WERI-Rb-1 (cell line): ENCODE results near the gene EMCN.

Experiments used
- DNase-seq: peaks from one replicate; pipeline ENCODE4 v3.0.0-alpha.2; 2020
- H3K27ac ChIP-seq: fragments of 250-450 bp; sonication (Bioruptor Pico); 2 replicates; pipeline ENCODE4 v1.5.1; 2020; ENCODE audit warnings: mild to moderate bottlenecking, moderate library complexity
- H3K27me3 ChIP-seq: fragments of 250-450 bp; sonication (Bioruptor Pico); 2 replicates; pipeline ENCODE4 v1.5.1; 2021; ENCODE audit warnings: mild to moderate bottlenecking, low read depth, moderate library complexity; ENCODE audit not compliant: insufficient read depth, severe bottlenecking
- H3K36me3 ChIP-seq: fragments of 250-450 bp; sonication (Bioruptor Pico); 2 replicates; pipeline ENCODE4 v1.5.1; 2020; ENCODE audit warnings: mild to moderate bottlenecking, moderate library complexity
- H3K4me3 ChIP-seq: 2 replicates; pipeline ENCODE4 v1.5.1; 2011; ENCODE audit warnings: low read depth, mild to moderate bottlenecking, control low read depth, low read length
- H3K9me3 ChIP-seq: fragments of 250-450 bp; sonication (Bioruptor Pico); 2 replicates; pipeline ENCODE4 v1.5.1; 2021; ENCODE audit warnings: mild to moderate bottlenecking, moderate library complexity; ENCODE audit not compliant: severe bottlenecking
- CTCF ChIP-seq: IDR thresholded peaks from 2 replicates; pipeline ENCODE4 v1.5.1; 2011; ENCODE audit warnings: low read depth, mild to moderate bottlenecking, control low read depth, inconsistent platforms, low read length

Gene EMCN

DNA sequence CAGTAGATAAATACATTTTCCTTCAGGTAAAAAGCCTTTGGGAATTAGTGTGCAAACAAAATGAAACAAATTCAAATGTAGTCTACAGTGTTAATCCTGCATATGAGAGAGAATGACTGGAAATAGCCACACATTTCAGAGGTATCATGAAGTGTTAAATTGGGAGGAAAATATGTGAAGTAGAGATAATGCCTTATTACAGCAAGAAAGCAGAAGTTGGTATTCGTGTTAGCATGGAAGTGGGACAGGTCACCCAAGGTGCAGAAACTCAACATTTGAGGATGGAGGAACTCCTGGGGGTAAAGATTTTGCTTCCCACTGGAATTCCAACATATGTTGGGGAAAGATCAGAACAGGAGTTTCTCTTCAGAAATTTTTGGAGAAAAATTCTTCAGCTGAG, 51.3 kb downstream of the EMCN start:
- no peaks in the 10 kb centered on the region for H3K9me3 ChIP-seq
- H3K27me3 ChIP-seq, result no peaks in the 10 kb centered on the region
- no peak overlapping the region for H3K27ac ChIP-seq
- no peak overlapping the region for H3K4me3 ChIP-seq
- no peaks in the 10 kb centered on the region for H3K36me3 ChIP-seq
- no peak for DNase-seq
- no peak for TF ChIP-seq CTCF

GRCh38 chr4:100461807-100462605, 55.8 kb downstream of the EMCN start:
- no peaks in the 10 kb centered on the region for H3K36me3 ChIP-seq
- no peak overlapping the region for H3K4me3 ChIP-seq
- H3K27ac ChIP-seq, result no peak overlapping the region
- no peaks in the 10 kb centered on the region for H3K9me3 ChIP-seq
- DNase-seq, result no peak
- TF ChIP-seq CTCF, result no peak
- no peaks in the 10 kb centered on the region for H3K27me3 ChIP-seq

DNA sequence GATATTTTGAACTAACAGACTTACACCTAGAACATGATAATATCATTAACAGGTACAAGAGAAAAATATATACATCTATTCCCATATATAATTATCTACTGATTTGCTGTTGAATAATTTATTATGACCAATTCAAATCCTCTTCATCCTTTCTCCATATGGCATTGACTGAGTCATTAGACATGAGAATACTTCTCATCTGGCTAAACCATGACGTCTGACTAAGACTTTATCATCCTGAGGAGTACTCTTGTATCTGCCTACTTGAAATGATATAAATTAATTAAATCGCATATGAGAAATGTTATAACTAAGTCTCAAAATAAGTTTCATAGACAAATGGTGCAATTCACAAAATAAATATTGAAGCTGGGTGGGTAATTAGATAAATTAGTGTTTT, 67.4 kb downstream of the EMCN start:
- DNase-seq, result no peak
- Histone ChIP-seq H3K27ac (no peak overlapping the region), H3K27me3 (no peaks in the 10 kb centered on the region), H3K4me3 (no peak overlapping the region), H3K9me3 (no peaks in the 10 kb centered on the region), H3K36me3 (no peaks in the 10 kb centered on the region)
- TF ChIP-seq CTCF, result no peak

- Histone ChIP-seq H3K27ac (no peak overlapping the region), H3K9me3 (no peaks in the 10 kb centered on the region), H3K27me3 (no peaks in the 10 kb centered on the region), H3K36me3 (no peaks in the 10 kb centered on the region), H3K4me3 (no peak overlapping the region)
- DNase-seq, result no peak
- TF ChIP-seq CTCF, result no peak
These were observed 86.4 kb downstream of the EMCN start for GRCh38 chr4:100431416-100431815.

GRCh38 chr4:100430451-100430850, 87.4 kb downstream of the EMCN start:
- no peak for DNase-seq
- TF ChIP-seq CTCF, result no peak
- Histone ChIP-seq H3K36me3 (no peaks in the 10 kb centered on the region), H3K27me3 (no peaks in the 10 kb centered on the region), H3K9me3 (no peaks in the 10 kb centered on the region), H3K4me3 (no peak overlapping the region), H3K27ac (no peak overlapping the region)

- no peaks in the 10 kb centered on the region for H3K9me3 ChIP-seq
- no peaks in the 10 kb centered on the region for H3K36me3 ChIP-seq
- no peak overlapping the region for H3K27ac ChIP-seq
- TF ChIP-seq CTCF, result no peak
- no peak for DNase-seq
- no peak overlapping the region for H3K4me3 ChIP-seq
- no peaks in the 10 kb centered on the region for H3K27me3 ChIP-seq
These were observed 88.2 kb downstream of the EMCN start for GRCh38 chr4:100429616-100430015.
